ENCODE measurements around the gene PADI6.

GRCh38 chr1:17338706-17339493, 33.1 kb upstream of the PADI6 start:
- TF ChIP-seq, protein P1, sequence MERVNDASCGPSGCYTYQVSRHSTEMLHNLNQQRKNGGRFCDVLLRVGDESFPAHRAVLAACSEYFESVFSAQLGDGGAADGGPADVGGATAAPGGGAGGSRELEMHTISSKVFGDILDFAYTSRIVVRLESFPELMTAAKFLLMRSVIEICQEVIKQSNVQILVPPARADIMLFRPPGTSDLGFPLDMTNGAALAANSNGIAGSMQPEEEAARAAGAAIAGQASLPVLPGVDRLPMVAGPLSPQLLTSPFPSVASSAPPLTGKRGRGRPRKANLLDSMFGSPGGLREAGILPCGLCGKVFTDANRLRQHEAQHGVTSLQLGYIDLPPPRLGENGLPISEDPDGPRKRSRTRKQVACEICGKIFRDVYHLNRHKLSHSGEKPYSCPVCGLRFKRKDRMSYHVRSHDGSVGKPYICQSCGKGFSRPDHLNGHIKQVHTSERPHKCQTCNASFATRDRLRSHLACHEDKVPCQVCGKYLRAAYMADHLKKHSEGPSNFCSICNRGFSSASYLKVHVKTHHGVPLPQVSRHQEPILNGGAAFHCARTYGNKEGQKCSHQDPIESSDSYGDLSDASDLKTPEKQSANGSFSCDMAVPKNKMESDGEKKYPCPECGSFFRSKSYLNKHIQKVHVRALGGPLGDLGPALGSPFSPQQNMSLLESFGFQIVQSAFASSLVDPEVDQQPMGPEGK (CRISPR knock-in tag; IDR thresholded peaks at IDR 0.05; ENCODE audit: borderline replicate concordance): no peak
- no peak for TF ChIP-seq ZNF8 (CRISPR knock-in tag; IDR thresholded peaks at IDR 0.05)
- no peak for TF ChIP-seq BACH2 (CRISPR knock-in tag; IDR thresholded peaks at IDR 0.05; ENCODE audit: borderline replicate concordance)
- no peak for TF ChIP-seq ZFP3 (CRISPR knock-in tag; IDR thresholded peaks at IDR 0.05)
- no peak for TF ChIP-seq ISL1 (CRISPR knock-in tag; IDR thresholded peaks at IDR 0.05)
- TF ChIP-seq RARB (CRISPR knock-in tag; IDR thresholded peaks at IDR 0.05): no peak
- TF ChIP-seq, protein P2, sequence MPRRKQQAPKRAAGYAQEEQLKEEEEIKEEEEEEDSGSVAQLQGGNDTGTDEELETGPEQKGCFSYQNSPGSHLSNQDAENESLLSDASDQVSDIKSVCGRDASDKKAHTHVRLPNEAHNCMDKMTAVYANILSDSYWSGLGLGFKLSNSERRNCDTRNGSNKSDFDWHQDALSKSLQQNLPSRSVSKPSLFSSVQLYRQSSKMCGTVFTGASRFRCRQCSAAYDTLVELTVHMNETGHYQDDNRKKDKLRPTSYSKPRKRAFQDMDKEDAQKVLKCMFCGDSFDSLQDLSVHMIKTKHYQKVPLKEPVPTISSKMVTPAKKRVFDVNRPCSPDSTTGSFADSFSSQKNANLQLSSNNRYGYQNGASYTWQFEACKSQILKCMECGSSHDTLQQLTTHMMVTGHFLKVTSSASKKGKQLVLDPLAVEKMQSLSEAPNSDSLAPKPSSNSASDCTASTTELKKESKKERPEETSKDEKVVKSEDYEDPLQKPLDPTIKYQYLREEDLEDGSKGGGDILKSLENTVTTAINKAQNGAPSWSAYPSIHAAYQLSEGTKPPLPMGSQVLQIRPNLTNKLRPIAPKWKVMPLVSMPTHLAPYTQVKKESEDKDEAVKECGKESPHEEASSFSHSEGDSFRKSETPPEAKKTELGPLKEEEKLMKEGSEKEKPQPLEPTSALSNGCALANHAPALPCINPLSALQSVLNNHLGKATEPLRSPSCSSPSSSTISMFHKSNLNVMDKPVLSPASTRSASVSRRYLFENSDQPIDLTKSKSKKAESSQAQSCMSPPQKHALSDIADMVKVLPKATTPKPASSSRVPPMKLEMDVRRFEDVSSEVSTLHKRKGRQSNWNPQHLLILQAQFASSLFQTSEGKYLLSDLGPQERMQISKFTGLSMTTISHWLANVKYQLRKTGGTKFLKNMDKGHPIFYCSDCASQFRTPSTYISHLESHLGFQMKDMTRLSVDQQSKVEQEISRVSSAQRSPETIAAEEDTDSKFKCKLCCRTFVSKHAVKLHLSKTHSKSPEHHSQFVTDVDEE (CRISPR knock-in tag; IDR thresholded peaks at IDR 0.05): no peak
- no peak for TF ChIP-seq OSR1 (CRISPR knock-in tag; IDR thresholded peaks at IDR 0.05)
- no peak for TF ChIP-seq ZNF70 (CRISPR knock-in tag; IDR thresholded peaks at IDR 0.05)
- TF ChIP-seq ARNTL (CRISPR knock-in tag; IDR thresholded peaks at IDR 0.05; ENCODE audit: borderline replicate concordance, low read depth): no peak

Data from SK-N-SH treated with all-trans-retinoic acid at 6 μM for 48 hours (cell line).